MM.1S (cell line): ENCODE measurements around the gene PTGIR.

Source experiments
- DNase-seq: peaks from one replicate; pipeline ENCODE4 v3.0.0-alpha.2; 2015
- H2AFZ ChIP-seq: fragments of 300-600 bp; sonication (generic); 2 replicates; pipeline ENCODE4 v1.6.0; 2016; ENCODE audit warnings: antibody characterized with exemption, low read length
- H3F3A ChIP-seq: fragments of 300-600 bp; sonication (generic); 2 replicates; pipeline ENCODE4 v1.6.1; 2016; ENCODE audit warnings: mild to moderate bottlenecking, antibody characterized with exemption, low read length, moderate library complexity, mixed read lengths; ENCODE audit not compliant: insufficient read depth
- H3K27ac ChIP-seq: fragments of 300-600 bp; sonication (generic); 2 replicates; pipeline ENCODE4 v1.5.1; 2016; ENCODE audit warnings: mild to moderate bottlenecking, low read length
- H3K27me3 ChIP-seq: fragments of 300-600 bp; sonication (generic); replicated peaks from 2 replicates; pipeline ENCODE4 v1.6.0; 2016; ENCODE audit warnings: low read length; ENCODE audit not compliant: insufficient read depth
- H3K36me3 ChIP-seq: fragments of 300-600 bp; sonication (generic); replicated peaks from 2 replicates; pipeline ENCODE4 v1.6.1; 2016; ENCODE audit warnings: mild to moderate bottlenecking, low read length, mixed read lengths; ENCODE audit not compliant: insufficient read depth
- H3K4me1 ChIP-seq: fragments of 300-600 bp; sonication (generic); 2 replicates; pipeline ENCODE4 v1.6.1; 2016; ENCODE audit warnings: low read length, mixed read lengths
- H3K4me2 ChIP-seq: fragments of 300-600 bp; sonication (generic); 2 replicates; pipeline ENCODE4 v1.6.0; 2016; ENCODE audit warnings: low read depth, low read length
- H3K4me3 ChIP-seq: fragments of 300-600 bp; sonication (generic); 2 replicates; pipeline ENCODE4 v1.5.1; 2016; ENCODE audit warnings: low read length, mixed read lengths
- H3K79me2 ChIP-seq: fragments of 300-600 bp; sonication (generic); 2 replicates; pipeline ENCODE4 v1.6.1; 2016; ENCODE audit warnings: mixed run types, low read length, mixed read lengths
- H3K9ac ChIP-seq: fragments of 300-600 bp; sonication (generic); 2 replicates; pipeline ENCODE4 v1.6.1; 2016; ENCODE audit warnings: low read length, mixed read lengths
- H3K9me2 ChIP-seq: fragments of 300-600 bp; sonication (generic); replicated peaks from 2 replicates; pipeline ENCODE4 v1.6.1; 2016; ENCODE audit warnings: mild to moderate bottlenecking, low read length, mixed read lengths; ENCODE audit not compliant: insufficient read depth
- H3K9me3 ChIP-seq: fragments of 300-600 bp; sonication (generic); replicated peaks from 2 replicates; pipeline ENCODE4 v1.6.1; 2016; ENCODE audit warnings: mild to moderate bottlenecking, low read length, mixed read lengths; ENCODE audit not compliant: insufficient read depth
- H4K20me1 ChIP-seq: fragments of 300-600 bp; sonication (generic); 2 replicates; pipeline ENCODE4 v1.6.1; 2016; ENCODE audit warnings: mild to moderate bottlenecking, low read length, moderate library complexity, mixed read lengths; ENCODE audit not compliant: insufficient read depth
- CTCF ChIP-seq: fragments of 300-600 bp; sonication (generic); IDR thresholded peaks from 2 replicates; pipeline ENCODE4 v1.5.1; 2016; ENCODE audit warnings: antibody characterized with exemption, low read length, mixed read lengths
- EZH2 ChIP-seq: fragments of 300-600 bp; sonication (generic); optimal IDR thresholded peaks from 2 replicates; pipeline ENCODE3; 2017; ENCODE audit warnings: low read depth, mild to moderate bottlenecking, antibody characterized with exemption, low read length, mixed read lengths
- EZH2phosphoT487 ChIP-seq: fragments of 300-600 bp; sonication (generic); IDR thresholded peaks from 2 replicates; pipeline ENCODE4 v1.6.1; 2018; ENCODE audit warnings: antibody characterized with exemption, low read length

Gene PTGIR

GRCh38 chr19:46591870-46592269 lies 33.0 kb downstream of the PTGIR start:
- TF ChIP-seq EZH2 = no peak
- TF ChIP-seq CTCF = no peak
- no peak for TF ChIP-seq EZH2phosphoT487
- H3K9me3 ChIP-seq = no peaks in the 10 kb centered on the region

GRCh38 chr19:46591254-46591653 lies 33.6 kb downstream of the PTGIR start:
- no peaks in the 10 kb centered on the region for H3K4me1 ChIP-seq
- no peak overlapping the region for H2AFZ ChIP-seq
- no peaks in the 10 kb centered on the region for H3K79me2 ChIP-seq
- no peak overlapping the region for H3K27ac ChIP-seq
- no peak for DNase-seq
- H4K20me1 ChIP-seq = no peaks in the 10 kb centered on the region
- H3K9me3 ChIP-seq = no peaks in the 10 kb centered on the region
- H3K9me2 ChIP-seq = no peaks in the 10 kb centered on the region
- H3K27me3 ChIP-seq = no peaks in the 10 kb centered on the region
- H3K9ac ChIP-seq = no peak overlapping the region
- H3F3A ChIP-seq = no peaks in the 10 kb centered on the region
- no peak overlapping the region for H3K4me2 ChIP-seq
- H3K4me3 ChIP-seq = no peak overlapping the region
- no peaks in the 10 kb centered on the region for H3K36me3 ChIP-seq
- TF ChIP-seq CTCF (no peak), EZH2 (no peak), EZH2phosphoT487 (no peak)

More at GRCh38 chr19:46591870-46592269, 33.0 kb downstream of the PTGIR start:
- H3K79me2 ChIP-seq = no peaks in the 10 kb centered on the region
- H3K36me3 ChIP-seq = no peaks in the 10 kb centered on the region
- no peaks in the 10 kb centered on the region for H4K20me1 ChIP-seq
- H3K9ac ChIP-seq = no peak overlapping the region
- no peaks in the 10 kb centered on the region for H3K27me3 ChIP-seq
- no peaks in the 10 kb centered on the region for H3K4me1 ChIP-seq
- no peak overlapping the region for H3K4me3 ChIP-seq
- no peaks in the 10 kb centered on the region for H3K9me2 ChIP-seq
- no peaks in the 10 kb centered on the region for H3F3A ChIP-seq
- no peak for DNase-seq
- no peak overlapping the region for H2AFZ ChIP-seq
- H3K27ac ChIP-seq = no peak overlapping the region
- no peak overlapping the region for H3K4me2 ChIP-seq

- H3K36me3 ChIP-seq = no peaks in the 10 kb centered on the region
- H3F3A ChIP-seq = no peaks in the 10 kb centered on the region
- no peaks in the 10 kb centered on the region for H3K79me2 ChIP-seq
- no peak overlapping the region for H3K27ac ChIP-seq
- H3K4me3 ChIP-seq = no peak overlapping the region
- H3K9me3 ChIP-seq = no peaks in the 10 kb centered on the region
- no peak overlapping the region for H3K4me2 ChIP-seq
- TF ChIP-seq EZH2phosphoT487 (no peak), CTCF (no peak), EZH2 (no peak)
- no peaks in the 10 kb centered on the region for H3K9me2 ChIP-seq
- no peak overlapping the region for H3K9ac ChIP-seq
- H3K27me3 ChIP-seq = no peaks in the 10 kb centered on the region
- no peaks in the 10 kb centered on the region for H4K20me1 ChIP-seq
- no peak overlapping the region for H2AFZ ChIP-seq
- no peak for DNase-seq
- H3K4me1 ChIP-seq = no peaks in the 10 kb centered on the region
These were observed 37.0 kb downstream of the PTGIR start for GRCh38 chr19:46587861-46588260.

- H3K4me1 ChIP-seq = no peaks in the 10 kb centered on the region
- H3K9me2 ChIP-seq = no peaks in the 10 kb centered on the region
- H3K9ac ChIP-seq = no peak overlapping the region
- no peaks in the 10 kb centered on the region for H3K9me3 ChIP-seq
- H3K79me2 ChIP-seq = no peaks in the 10 kb centered on the region
- no peak overlapping the region for H2AFZ ChIP-seq
- H4K20me1 ChIP-seq = no peaks in the 10 kb centered on the region
- TF ChIP-seq CTCF = no peak
- no peak for TF ChIP-seq EZH2phosphoT487
- no peak for TF ChIP-seq EZH2
- H3K27me3 ChIP-seq = no peaks in the 10 kb centered on the region
- H3K27ac ChIP-seq = no peak overlapping the region
- H3F3A ChIP-seq = no peaks in the 10 kb centered on the region
- H3K4me3 ChIP-seq = no peak overlapping the region
- no peak for DNase-seq
- H3K36me3 ChIP-seq = no peaks in the 10 kb centered on the region
- no peak overlapping the region for H3K4me2 ChIP-seq
These were observed 38.6 kb downstream of the PTGIR start for GRCh38 chr19:46586294-46586693.
